HG02642 (cell line): ENCODE data around the gene LMX1B.
A peak's percentile ranks its signal among the peaks of the same experiment; 100 is the strongest.
"Not testable (repeated sequence)": the region's sequence is repeated elsewhere in the genome, so short reads cannot be mapped to it uniquely, and the experiment has no call there.

ENCODE experiments used
- ATAC-seq: cut with Tn5 transposase; IDR thresholded peaks from one replicate; pipeline ENCODE4 v1.9.1; 2021; ENCODE audit warnings: mild to moderate bottlenecking; ENCODE audit not compliant: unreplicated experiment, poor library complexity

LMX1B gene

DNA sequence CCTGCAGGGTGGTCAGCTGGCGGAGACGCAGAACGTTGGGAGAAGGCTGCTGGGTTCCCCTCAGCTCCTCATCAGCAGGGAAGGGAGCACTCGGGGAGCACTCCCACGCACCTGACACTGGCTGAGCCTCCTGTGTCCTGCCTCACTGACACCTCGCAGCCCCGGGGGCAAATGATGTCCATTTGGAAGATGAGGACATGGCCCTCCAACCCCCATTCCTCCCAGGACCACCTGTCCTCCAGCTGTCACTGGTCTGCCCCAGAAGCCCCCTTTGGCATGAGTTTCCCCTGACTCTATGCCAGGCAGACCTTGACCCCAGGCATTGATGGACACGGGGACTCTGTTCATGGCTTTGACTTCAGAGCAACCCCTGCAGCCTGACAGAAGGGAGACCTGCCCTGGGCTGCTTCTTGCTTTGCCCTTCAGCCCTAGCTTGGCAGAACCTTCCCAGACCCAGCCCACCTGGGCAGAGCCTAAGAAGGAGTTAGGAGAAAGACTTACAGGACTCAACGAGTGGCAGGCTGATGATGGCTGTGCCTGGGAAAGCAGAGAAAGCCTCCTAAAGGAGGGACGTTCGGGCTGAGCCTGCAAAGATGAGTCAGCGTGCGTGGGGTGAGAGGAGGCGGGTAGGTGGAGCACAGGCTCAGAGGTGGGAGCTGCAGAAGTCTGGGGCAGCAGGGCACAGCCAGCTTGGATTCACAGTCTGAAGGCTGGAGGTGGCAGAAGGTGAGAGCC is 90.6 kb downstream of the LMX1B start:
- no peak for ATAC-seq

GRCh38 chr9:126704892-126705766 is 91.4 kb downstream of the LMX1B start:
- peak; percentile 45 for ATAC-seq

GRCh38 chr9:126705767-126706697 is 92.3 kb downstream of the LMX1B start:
- no peak for ATAC-seq

- ATAC-seq = no peak
These were observed 92.9 kb downstream of the LMX1B start for GRCh38 chr9:126706698-126707053.

DNA sequence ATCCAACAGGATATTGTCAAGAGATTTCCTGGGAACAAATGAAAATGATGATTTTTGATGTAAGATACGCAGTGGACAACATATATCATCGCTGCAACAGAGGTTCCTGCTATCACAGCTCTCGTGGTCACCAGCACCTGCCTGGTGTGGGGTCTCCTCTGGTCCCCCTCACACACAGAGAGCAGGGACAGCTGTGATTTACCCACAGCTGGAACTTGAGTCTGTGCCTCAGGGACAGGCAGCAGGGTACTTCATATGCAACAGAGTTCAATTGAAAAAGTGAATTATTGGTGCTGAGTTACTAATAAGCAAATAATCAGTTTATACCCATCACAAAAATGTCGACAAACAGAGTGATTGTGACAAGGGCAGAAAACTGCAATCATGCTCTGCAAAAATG is 93.4 kb downstream of the LMX1B start:
- ATAC-seq = no peak

GRCh38 chr9:126707712-126708111 is 94.0 kb downstream of the LMX1B start:
- not testable (repeated sequence) for ATAC-seq

GRCh38 chr9:126708178-126708577 is 94.5 kb downstream of the LMX1B start:
- ATAC-seq = no peak

GRCh38 chr9:126709241-126709640 is 95.5 kb downstream of the LMX1B start:
- ATAC-seq = no peak

- ATAC-seq = no peak
These were observed 101.7 kb downstream of the LMX1B start for GRCh38 chr9:126715382-126715781.

GRCh38 chr9:126717441-126717840 is 103.7 kb downstream of the LMX1B start:
- not testable (repeated sequence) for ATAC-seq

GRCh38 chr9:126719618-126720031 is 105.9 kb downstream of the LMX1B start:
- ATAC-seq = peak; percentile 37

DNA sequence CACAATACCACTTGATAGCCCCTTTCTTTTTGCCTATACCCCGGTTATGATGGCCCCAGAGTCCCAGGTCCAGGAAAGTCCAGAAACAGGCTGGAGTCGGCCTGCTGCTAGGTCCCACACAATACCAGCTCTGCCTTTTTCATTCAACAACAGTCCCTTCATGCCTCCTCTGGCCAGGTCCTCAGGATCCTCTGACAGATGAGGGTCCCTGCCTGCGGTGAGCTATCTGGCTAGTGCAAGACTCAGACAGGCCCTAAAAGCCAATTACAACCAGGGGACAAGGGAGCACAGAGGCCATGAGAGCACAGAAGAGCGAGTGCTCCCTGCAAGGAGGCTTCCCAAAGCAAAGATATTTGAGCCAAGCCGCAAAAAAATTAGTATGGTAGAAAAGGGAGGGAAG is 106.3 kb downstream of the LMX1B start:
- ATAC-seq = no peak

- no peak for ATAC-seq
These were observed 107.2 kb downstream of the LMX1B start for GRCh38 chr9:126720661-126721563.

DNA sequence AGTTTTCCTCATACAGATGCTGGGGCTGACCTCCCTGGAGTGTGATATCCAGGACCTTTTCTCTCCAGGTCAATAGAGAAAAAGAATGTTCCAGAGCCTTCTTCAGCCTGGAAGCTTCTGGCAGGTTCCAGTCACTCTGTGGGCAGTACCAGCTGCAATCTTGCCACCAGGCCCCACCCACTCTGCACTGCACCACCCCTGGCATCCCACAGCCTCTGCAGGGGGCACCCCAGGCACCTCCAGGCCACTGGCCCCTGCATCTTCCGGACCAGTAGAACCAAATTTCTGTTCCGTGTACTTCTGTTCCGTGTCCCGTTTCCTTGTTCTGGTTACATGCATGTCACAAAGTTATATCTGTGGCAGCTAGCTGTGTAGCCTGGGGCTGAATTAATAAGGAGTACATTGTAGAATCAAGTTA is 107.8 kb downstream of the LMX1B start:
- no peak for ATAC-seq

DNA sequence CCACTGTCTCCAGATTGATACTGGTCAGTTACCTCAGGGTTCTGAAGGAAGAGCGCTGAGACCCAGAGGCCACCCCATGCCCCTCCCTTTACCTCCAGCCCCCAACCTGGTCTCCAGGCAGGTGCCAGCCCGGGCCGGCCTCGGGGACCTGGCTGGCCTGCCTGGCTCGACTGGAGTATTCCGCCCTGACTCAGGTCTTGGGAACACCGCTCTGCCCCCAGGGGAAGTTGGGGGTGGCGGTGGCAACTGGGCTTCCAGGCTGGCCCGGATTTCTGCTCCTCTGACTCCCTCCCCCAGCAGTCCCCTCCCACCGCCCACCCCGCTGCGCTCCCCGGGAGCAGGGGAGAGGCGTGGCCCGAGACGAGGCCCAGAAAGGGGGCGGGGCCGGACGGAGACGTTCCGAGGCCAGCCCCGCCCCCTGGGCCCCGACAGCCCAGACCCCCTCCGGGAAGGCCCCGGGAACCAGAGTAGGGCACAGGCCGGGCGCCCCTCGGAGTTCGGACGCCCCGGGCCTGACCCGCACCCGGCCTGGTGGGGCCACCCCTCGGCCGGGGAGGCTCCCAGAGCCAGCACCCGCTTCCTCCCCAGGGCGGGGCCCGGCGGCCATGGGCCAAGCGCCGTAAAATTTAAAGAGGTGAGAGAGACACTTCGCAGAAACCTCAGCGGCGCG is 108.7 kb downstream of the LMX1B start:
- ATAC-seq = peak; percentile 80

GRCh38 chr9:126722922-126723806 is 109.4 kb downstream of the LMX1B start:
- peak; percentile 36 for ATAC-seq

DNA sequence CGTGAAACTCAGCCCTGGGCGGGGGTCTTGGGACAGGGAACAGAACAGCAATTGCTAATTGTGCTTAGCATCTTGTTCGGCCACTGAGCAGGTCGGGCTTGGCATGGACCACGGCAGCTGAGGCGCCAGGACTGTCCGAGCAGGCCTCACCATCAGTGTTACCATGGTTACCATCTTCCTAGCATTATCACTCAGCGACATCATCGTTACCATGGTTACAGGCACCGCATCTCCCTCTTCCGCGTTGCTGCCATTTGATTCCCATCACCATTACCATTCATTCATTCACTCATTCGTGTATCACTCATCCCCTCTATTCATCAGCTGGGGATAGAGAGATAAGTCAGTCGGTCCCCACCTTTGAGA is 110.1 kb downstream of the LMX1B start:
- ATAC-seq = no peak

- no peak for ATAC-seq
These were observed 110.5 kb downstream of the LMX1B start for GRCh38 chr9:126724226-126724625.
